Measurements from ENCODE around the gene HOXD1.

The HOXD1 gene

GRCh38 chr2:176171351-176172006 is 17.0 kb upstream of the HOXD1 start:
- intact Hi-C loops (cut with DNase I; ENCODE audit: low total_unique reads), result no loop called here
- peaks cover 0 to 65% of the 10 kb centered on the region in 2 donors for H3K27me3 ChIP-seq

GRCh38 chr2:176172007-176172894 is 16.2 kb upstream of the HOXD1 start:
- intact Hi-C loops (cut with DNase I; ENCODE audit: low total_unique reads), result no loop called here
- no peak overlapping the region for H3K4me3 ChIP-seq
- no peaks in the 10 kb centered on the region for H3K9me3 ChIP-seq
- no peak for DNase-seq
- no peaks in the 10 kb centered on the region for H3K36me3 ChIP-seq
- H3K27me3 ChIP-seq, result peaks cover 0 to 70% of the 10 kb centered on the region in 2 donors
- TF ChIP-seq CTCF (IDR thresholded peaks at IDR 0.05), result no peak
- peaks cover 0 to 7% (median 5%) of the 10 kb centered on the region in 4 donors for H3K4me1 ChIP-seq
- H3K27ac ChIP-seq, result no peak overlapping the region

More at GRCh38 chr2:176171351-176172006, 17.0 kb upstream of the HOXD1 start:
- no peak overlapping the region for H3K4me3 ChIP-seq
- DNase-seq, result no peak
- H3K9me3 ChIP-seq, result no peaks in the 10 kb centered on the region
- peaks cover 0 to 7% (median 5%) of the 10 kb centered on the region in 4 donors for H3K4me1 ChIP-seq
- TF ChIP-seq CTCF (IDR thresholded peaks at IDR 0.05), result no peak
- H3K36me3 ChIP-seq, result no peaks in the 10 kb centered on the region
- H3K27ac ChIP-seq, result no peak overlapping the region

- TF ChIP-seq CTCF (IDR thresholded peaks at IDR 0.05), result no peak
- no peaks in the 10 kb centered on the region for H3K36me3 ChIP-seq
- H3K27ac ChIP-seq, result no peak overlapping the region
- no peak overlapping the region for H3K4me3 ChIP-seq
- intact Hi-C loops (cut with DNase I; ENCODE audit: low total_unique reads), result no loop called here
- no peak for DNase-seq
- peaks cover 0 to 78% of the 10 kb centered on the region in 2 donors for H3K27me3 ChIP-seq
- H3K9me3 ChIP-seq, result no peaks in the 10 kb centered on the region
- H3K4me1 ChIP-seq, result peaks cover 0 to 12% (median 10%) of the 10 kb centered on the region in 4 donors
Measured at GRCh38 chr2:176172895-176173566, 15.4 kb upstream of the HOXD1 start.

GRCh38 chr2:176173567-176174381 is 14.7 kb upstream of the HOXD1 start:
- intact Hi-C loops (cut with DNase I; ENCODE audit: low total_unique reads), result no loop called here
- H3K9me3 ChIP-seq, result no peaks in the 10 kb centered on the region
- H3K27ac ChIP-seq, result no peak overlapping the region
- DNase-seq, result no peak
- no peak overlapping the region for H3K4me3 ChIP-seq
- TF ChIP-seq CTCF (IDR thresholded peaks at IDR 0.05), result no peak
- H3K4me1 ChIP-seq, result peaks cover 0 to 19% (median 13%) of the 10 kb centered on the region in 4 donors
- H3K27me3 ChIP-seq, result peaks cover 0 to 79% of the 10 kb centered on the region in 2 donors
- H3K36me3 ChIP-seq, result no peaks in the 10 kb centered on the region

- no peaks in the 10 kb centered on the region for H3K9me3 ChIP-seq
- no peak for DNase-seq
- intact Hi-C loops (cut with DNase I; ENCODE audit: low total_unique reads), result no loop called here
- no peak overlapping the region for H3K27ac ChIP-seq
- H3K36me3 ChIP-seq, result no peaks in the 10 kb centered on the region
- peaks cover 0 to 19% (median 13%) of the 10 kb centered on the region in 4 donors for H3K4me1 ChIP-seq
- peaks cover 0 to 80% of the 10 kb centered on the region in 2 donors for H3K27me3 ChIP-seq
- TF ChIP-seq CTCF (IDR thresholded peaks at IDR 0.05), result no peak
- no peak overlapping the region for H3K4me3 ChIP-seq
Measured at GRCh38 chr2:176174382-176174823, 14.1 kb upstream of the HOXD1 start.
